H1 (cell line): ENCODE measurements around the gene IFI30. TPM values are rescaled to one million over a fixed set of nuclear protein-coding genes. Genes with fewer than 3 reads are reported as not detected.

Source experiments
- CTCF ChIA-PET: fragments of 300-600 bp; sonication (Branson Sonifier 250); formaldehyde crosslinking; loops from one replicate; lab custom pipeline; 2021; ENCODE audit not compliant: partially characterized antibody; lab: Charles Lee
- POLR2A ChIA-PET: fragments of 300-600 bp; sonication (Branson Sonifier 250); formaldehyde crosslinking; loops from one replicate; lab custom pipeline; 2021; ENCODE audit warnings: inconsistent platforms; ENCODE audit not compliant: partially characterized antibody; lab: Charles Lee
- DNase-seq, 2 experiments: peaks; one replicate each; pipeline versions ENCODE4 v3.0.0 to v3.0.0-alpha.2; 2010 to 2022; ENCODE audit warnings: low spot score in 2 of 2, low read depth in 1 of 2, mixed read lengths in 1 of 2
- FAIRE-seq: peaks from 2 replicates; lab custom pipeline; 2011; peaks lifted over from hg19 to GRCh38; lab: Jason Lieb, UNC
- H2AFZ ChIP-seq: 2 replicates; pipeline ENCODE4 v1.8.1; 2012; ENCODE audit warnings: low read length, inconsistent platforms
- H2AK5ac ChIP-seq: 2 replicates; pipeline ENCODE4 v1.6.1; 2013; ENCODE audit warnings: low read depth, low read length
- H2BK120ac ChIP-seq: replicated peaks from 2 replicates; pipeline ENCODE3; 2013; ENCODE audit warnings: low read depth, low read length, inconsistent platforms
- H2BK12ac ChIP-seq: 2 replicates; pipeline ENCODE4 v1.6.1; 2013; ENCODE audit warnings: low read depth, low read length
- H2BK15ac ChIP-seq: 2 replicates; pipeline ENCODE4 v1.6.1; 2013; ENCODE audit warnings: low read length
- H2BK20ac ChIP-seq: 2 replicates; pipeline ENCODE4 v1.6.1; 2013; ENCODE audit warnings: low read length
- H2BK5ac ChIP-seq: 2 replicates; pipeline ENCODE4 v1.6.1; 2013; ENCODE audit warnings: low read depth, low read length
- H3K14ac ChIP-seq: 2 replicates; pipeline ENCODE4 v1.6.1; 2013; ENCODE audit warnings: inconsistent platforms; ENCODE audit not compliant: insufficient read length
- H3K18ac ChIP-seq: 2 replicates; pipeline ENCODE4 v1.6.1; 2013; ENCODE audit warnings: low read length; ENCODE audit errors: extremely low read depth
- H3K23ac ChIP-seq: 2 replicates; pipeline ENCODE4 v1.6.1; 2013; ENCODE audit warnings: inconsistent platforms; ENCODE audit not compliant: insufficient read length
- H3K23me2 ChIP-seq: 2 replicates; pipeline ENCODE4 v1.6.1; 2013; ENCODE audit warnings: low read depth, low read length
- H3K27ac ChIP-seq: 2 replicates; pipeline ENCODE4 v1.6.1; 2011; ENCODE audit warnings: low read depth, low read length, inconsistent platforms
- H3K27me3 ChIP-seq, 4 experiments: replicated peaks in 1 of 4; 1 replicate in 1 of 4; 2 replicates in 3 of 4; pipeline versions ENCODE4 v1.6.1 to v1.8.1; 2011 to 2013; ENCODE audit warnings: low read length in 3 of 4, mild to moderate bottlenecking in 3 of 4, inconsistent platforms in 2 of 4, mixed read lengths in 2 of 4, moderate library complexity in 1 of 4; ENCODE audit not compliant: control insufficient read depth in 3 of 4, insufficient read depth in 3 of 4; ENCODE audit errors: extremely low read depth in 1 of 4
- H3K36me3 ChIP-seq, 4 experiments: 2 replicates each; pipeline versions ENCODE4 v1.6.1 to v1.8.1; 2011 to 2013; ENCODE audit warnings: mild to moderate bottlenecking in 4 of 4, low read length in 3 of 4, moderate library complexity in 2 of 4, control low read depth in 1 of 4, inconsistent platforms in 1 of 4; ENCODE audit not compliant: insufficient read depth in 4 of 4, control insufficient read depth in 2 of 4
- H3K4ac ChIP-seq: replicated peaks from 2 replicates; pipeline ENCODE3; 2013; ENCODE audit warnings: low read length, low read depth, mixed read lengths, inconsistent platforms; ENCODE audit not compliant: insufficient read length
- H3K4me1 ChIP-seq, 4 experiments: replicated peaks in 1 of 4; 1 replicate in 1 of 4; 2 replicates in 3 of 4; pipeline versions ENCODE4 v1.6.1 to v1.8.1; 2011 to 2013; ENCODE audit warnings: low read length in 3 of 4, inconsistent platforms in 2 of 4, mixed read lengths in 1 of 4; ENCODE audit not compliant: insufficient read depth in 4 of 4, control insufficient read depth in 3 of 4
- H3K4me2 ChIP-seq, 2 experiments: 2 replicates each; pipeline versions ENCODE4 v1.6.1 to v1.8.1; 2011 to 2013; ENCODE audit warnings: low read depth in 2 of 2, low read length in 2 of 2, control low read depth in 1 of 2, inconsistent platforms in 1 of 2, mild to moderate bottlenecking in 1 of 2; ENCODE audit not compliant: insufficient read depth in 1 of 2
- H3K4me3 ChIP-seq, 4 experiments: fragments of 200-600, 300-600 bp in 1 of 4; sonication (generic), shearing (Covaris generic), sonication (Bioruptor Twin) in 1 of 4; 2 replicates each; pipeline versions ENCODE4 v1.5.1 to v1.8.1; 2011 to 2016; ENCODE audit warnings: low read length in 4 of 4, low read depth in 3 of 4, control low read depth in 2 of 4, inconsistent platforms in 2 of 4, mild to moderate bottlenecking in 2 of 4, mixed read lengths in 1 of 4, moderate library complexity in 1 of 4; ENCODE audit not compliant: insufficient read depth in 2 of 4; ENCODE audit errors: extremely low read depth in 1 of 4
- H3K56ac ChIP-seq: replicated peaks from 2 replicates; pipeline ENCODE3; 2013; ENCODE audit warnings: low read depth, mild to moderate bottlenecking, mixed read lengths, low read length, inconsistent platforms; ENCODE audit not compliant: insufficient read length
- H3K79me1 ChIP-seq: 2 replicates; pipeline ENCODE4 v1.6.1; 2013; ENCODE audit warnings: low read depth, low read length, control low read depth
- H3K79me2 ChIP-seq, 2 experiments: 2 replicates each; pipeline versions ENCODE4 v1.6.1 to v1.8.1; 2012 to 2013; ENCODE audit warnings: low read length in 2 of 2, mild to moderate bottlenecking in 2 of 2, inconsistent platforms in 1 of 2; ENCODE audit not compliant: insufficient read depth in 2 of 2, control insufficient read depth in 1 of 2
- H3K9ac ChIP-seq, 4 experiments: replicated peaks in 1 of 4; 1 replicate in 1 of 4; 2 replicates in 3 of 4; pipeline versions ENCODE4 v1.6.1 to v1.8.1; 2011 to 2013; ENCODE audit warnings: low read depth in 3 of 4, low read length in 3 of 4, control low read depth in 2 of 4, mild to moderate bottlenecking in 2 of 4, moderate library complexity in 2 of 4, inconsistent platforms in 1 of 4; ENCODE audit errors: extremely low read depth in 1 of 4
- H3K9me3 ChIP-seq, 2 experiments: 2 replicates each; pipeline versions ENCODE4 v1.6.1 to v1.8.1; 2012 to 2013; ENCODE audit warnings: mild to moderate bottlenecking in 2 of 2, moderate library complexity in 2 of 2, control low read depth in 1 of 2, inconsistent platforms in 1 of 2, low read depth in 1 of 2, low read length in 1 of 2, mixed read lengths in 1 of 2; ENCODE audit not compliant: insufficient read depth in 2 of 2
- H4K20me1 ChIP-seq, 2 experiments: replicated peaks in 1 of 2; 2 replicates each; pipeline versions ENCODE3 to v1.8.1; 2011 to 2013; ENCODE audit warnings: inconsistent platforms in 2 of 2, low read length in 2 of 2, mild to moderate bottlenecking in 1 of 2; ENCODE audit not compliant: insufficient read depth in 2 of 2, control insufficient read depth in 1 of 2
- H4K5ac ChIP-seq: 2 replicates; pipeline ENCODE4 v1.6.1; 2013; ENCODE audit warnings: low read length, low read depth, mixed read lengths, inconsistent platforms; ENCODE audit not compliant: insufficient read length
- H4K8ac ChIP-seq: 2 replicates; pipeline ENCODE4 v1.8.0; 2013; ENCODE audit warnings: mild to moderate bottlenecking, moderate library complexity, low read length, inconsistent platforms; ENCODE audit not compliant: insufficient read depth; ENCODE audit errors: extremely low read depth
- H4K91ac ChIP-seq: replicated peaks from 2 replicates; pipeline ENCODE3; 2013; ENCODE audit warnings: low read length, mixed read lengths, inconsistent platforms; ENCODE audit not compliant: insufficient read length
- ASH2L ChIP-seq: fragments of 200-600, 300-600 bp; sonication (generic); IDR thresholded peaks from one replicate; pipeline ENCODE4 v1.7.1; 2017; ENCODE audit warnings: low read length
- ATF2 ChIP-seq: IDR thresholded peaks from 2 replicates; pipeline ENCODE4 v1.6.1; 2012; ENCODE audit warnings: low read length, inconsistent platforms
- CHD1 ChIP-seq: IDR thresholded peaks from 2 replicates; pipeline ENCODE4 v1.6.1; 2012; ENCODE audit warnings: low read depth, low read length, improper control_type of control experiment
- KDM1A ChIP-seq: fragments of 200-600, 300-600 bp; sonication (generic); IDR thresholded peaks from 2 replicates; pipeline ENCODE4 v1.7.1; 2016; ENCODE audit warnings: mild to moderate bottlenecking, low read length, borderline replicate concordance
- MAFK ChIP-seq: IDR thresholded peaks from 2 replicates; pipeline ENCODE4 v1.6.1; 2012; ENCODE audit warnings: low read depth, mild to moderate bottlenecking, improper control_type of control experiment, low read length
- MAX ChIP-seq: IDR thresholded peaks from 2 replicates; pipeline ENCODE4 v1.6.1; 2012; ENCODE audit warnings: inconsistent platforms
- POLR2AphosphoS5 ChIP-seq: IDR thresholded peaks from 2 replicates; pipeline ENCODE4 v1.6.1; 2011; ENCODE audit warnings: low read depth, low read length
- POU5F1 ChIP-seq: IDR thresholded peaks from 2 replicates; pipeline ENCODE4 v1.6.1; 2011; ENCODE audit warnings: low read depth, mild to moderate bottlenecking, low read length, moderate library complexity
- RBBP5 ChIP-seq: IDR thresholded peaks from 2 replicates; pipeline ENCODE4 v1.7.1; 2012; ENCODE audit warnings: low read depth, mild to moderate bottlenecking, inconsistent platforms, low read length, moderate library complexity, borderline replicate concordance
- SIX5 ChIP-seq: IDR thresholded peaks from 2 replicates; pipeline ENCODE4 v1.6.1; 2011; ENCODE audit warnings: mild to moderate bottlenecking, low read depth, low read length
- SP1 ChIP-seq: IDR thresholded peaks from 2 replicates; pipeline ENCODE4 v1.6.1; 2011; ENCODE audit warnings: low read depth, low read length
- WGBS, 2 experiments: shearing (Covaris generic) in 1 of 2; methylation state at CpG; one replicate each; pipeline versions ENCODE4 v1.1.6 to v1.1.7; 2013 to 2015; ENCODE audit warnings: low lambda C conversion rate in 2 of 2, mixed read lengths in 2 of 2, inconsistent platforms in 1 of 2, low coverage in 1 of 2, missing lambda C conversion rate in 1 of 2; ENCODE audit not compliant: insufficient replicate concordance in 2 of 2, insufficient coverage in 1 of 2, insufficient read length in 1 of 2; ENCODE audit errors: extremely low coverage in 1 of 2, missing lambda C conversion rate in 1 of 2; 5-methylcytosine and 5-hydroxymethylcytosine counted together
- polyA plus RNA-seq, 7 experiments: library from polyadenylated mRNA; depleted of rRNA in 3 of 7; stranded (reverse) in 5 of 7; unstranded in 2 of 7; fragments of >200 nt in 5 of 7; fragments of 200-250 nt in 2 of 7; gene quantifications; 1 replicate in 5 of 7; 2 replicates in 1 of 7; 4 replicates in 1 of 7; pipeline versions ENCODE4 v1.2.1 to v1.2.3, GENCODE V29; 2011 to 2013; ENCODE audit warnings: missing spikeins in 2 of 7, mixed read lengths in 2 of 7
- total RNA-seq: library from RNA; stranded (reverse); fragmentation: NEBNext Ultra II Directional; extraction: Animal tissue kit (Norgen Biotek cat#: 25700); gene quantifications from 2 replicates; pipeline ENCODE4 v1.2.1, GENCODE V29; 2021

Gene IFI30
- total and polyA plus RNA-seq, 2 of the 8 experiments (the other 6 are each of a cell fraction or from before 2014, with no cell fraction given), result 28.9 to 62.4 TPM

DNA sequence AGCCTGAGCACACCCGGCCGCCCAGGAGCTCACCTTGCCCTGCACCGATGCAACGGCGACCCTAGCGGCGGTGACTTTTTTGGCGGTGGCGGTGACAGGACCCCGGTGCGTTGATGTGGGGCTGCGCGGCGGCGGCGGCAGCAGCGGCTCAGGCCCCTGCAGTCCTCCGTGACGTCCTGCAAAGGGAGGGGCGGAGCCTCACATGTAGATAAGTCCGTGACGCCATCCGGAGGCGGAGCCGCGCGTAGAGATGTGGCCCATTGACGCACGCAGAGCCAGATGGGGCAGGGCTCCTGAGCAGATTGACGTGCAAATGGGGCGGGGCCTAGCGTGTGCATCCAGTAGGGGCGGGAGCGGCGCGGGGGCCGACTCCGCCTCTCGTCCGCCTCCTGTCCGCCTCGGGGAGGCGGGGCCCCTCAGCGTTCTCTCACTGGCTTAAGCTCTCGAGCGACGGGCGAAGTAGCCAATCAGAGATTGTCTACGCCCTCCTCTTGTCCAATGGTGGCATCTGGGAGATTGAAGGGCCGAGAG lies 30.3 kb downstream of the IFI30 start, which contains the start of gene RAB3A:
Gene RAB3A (minus strand): TSS at position 180 of the 531 bp plus-strand sequence. CDS start 1,302 bp downstream, outside the sequence.
- Histone ChIP-seq H3K4me3 (peak within 1 kb of the TSS; percentile 56 to 83 (median 78)), H2AFZ (no peak within 1 kb of the TSS), H4K91ac (peak within 1 kb of the TSS; percentile 63), H2BK120ac (peak within 1 kb of the TSS; percentile 51), H4K8ac (peak within 1 kb of the TSS; percentile 75; the same call in 1 of the 2 replicates), H3K4ac (no peak within 1 kb of the TSS), H3K9me3 (no peaks in the 10 kb centered on the region), H4K5ac (peak within 1 kb of the TSS; percentile 73), H3K4me1 (peaks cover 0 to 11% (median 7%) of the 10 kb centered on the region in 4 experiments; a peak in 5 of 7 replicates), H3K9ac (peak within 1 kb of the TSS in 3 of 4 experiments; percentile 52 to 70 (median 67); a peak in 6 of 7 replicates), H3K23me2 (peaks cover 12% of the 10 kb centered on the region), H2AK5ac (no peak within 1 kb of the TSS), H3K27ac (peak within 1 kb of the TSS; percentile 76), H4K20me1 (peaks cover 1 to 13% of the 10 kb centered on the region in 2 experiments), H3K79me1 (peaks cover 5% of the 10 kb centered on the region; the same call in 1 of the 2 replicates), H3K18ac (peak within 1 kb of the TSS; percentile 84), H2BK15ac (peak within 1 kb of the TSS; percentile 2; the same call in 1 of the 2 replicates), H3K14ac (no peak within 1 kb of the TSS), H3K36me3 (peaks cover 0 to 3% (median 1%) of the 10 kb centered on the region in 4 experiments; a peak in 5 of 8 replicates), H2BK5ac (peak within 1 kb of the TSS; percentile 87), H3K23ac (no peak within 1 kb of the TSS), H3K56ac (peak within 1 kb of the TSS; percentile 94), H3K4me2 (peak within 1 kb of the TSS; percentile 79 to 92), H3K79me2 (0 out of 4 replicates have a peak, but pooled peaks cover 0 to 4% of the 10 kb centered on the region in 2 experiments), H2BK20ac (0 out of 2 replicates have a peak within 1 kb of the TSS, but pooled peaks have one; percentile 48), H2BK12ac (peak within 1 kb of the TSS; percentile 68), H3K27me3 (no peaks in the 10 kb centered on the region; a peak in 1 of 7 replicates)
- DNase-seq (peak; percentile 97 to 100), FAIRE-seq (peak; percentile 7)
- WGBS, 2 experiments, result 1% methylated on average over 43 of the region's 50 CpGs; no CpG with 5 or more reads in 1 of the 2 experiments
- POLR2A ChIA-PET, result interaction anchor here (0.6 to 7.3 kb wide), 11 partner anchors 9 to 271 kb away, joined by 3 to 65 read pairs (median 6); partner anchors contain the start of genes CCDC124, JUND and MPV17L2
- CTCF ChIA-PET, result interaction anchor here (0.6 to 11.5 kb wide), 12 partner anchors 9 to 134 kb away, joined by 3 to 305 read pairs (median 3); partner anchors contain the start of gene PDE4C
- TF ChIP-seq KDM1A, result no peak
- no peak for TF ChIP-seq SIX5
- no peak for TF ChIP-seq RBBP5
- TF ChIP-seq CHD1, result no peak
- no peak; the same call in 1 of the 2 replicates for TF ChIP-seq MAX
- no peak for TF ChIP-seq POU5F1
- TF ChIP-seq POLR2AphosphoS5, result no peak
- TF ChIP-seq ATF2, result no peak
- no peak for TF ChIP-seq ASH2L
- TF ChIP-seq MAFK, result no peak
- peak; percentile 100 for TF ChIP-seq SP1
